SK-N-SH treated with all-trans-retinoic acid at 6 μM for 48 hours (cell line): ENCODE results near the gene NEUROG1.

ENCODE experiments used
- ATAC-seq: fragments of 200-7000 bp; cut with Tn5 transposase; 3 replicates; pipeline ENCODE4 v1.9.1; 2020; ENCODE audit warnings: mild to moderate bottlenecking, moderate library complexity
- BACH2 ChIP-seq: fragments of 250-450 bp; sonication (Bioruptor Pico); IDR thresholded peaks from 2 replicates; pipeline ENCODE4 v1.9.0; 2021; ENCODE audit warnings: mild to moderate bottlenecking, borderline replicate concordance
- CSDC2 ChIP-seq: fragments of 250-450 bp; sonication (Bioruptor Pico); IDR thresholded peaks from 2 replicates; pipeline ENCODE4 v1.5.0; 2020; ENCODE audit warnings: mild to moderate bottlenecking, moderate library complexity
- CSRNP3 ChIP-seq: fragments of 250-450 bp; sonication (Bioruptor Pico); IDR thresholded peaks from 2 replicates; pipeline ENCODE4 v1.5.1; 2021; ENCODE audit warnings: mild to moderate bottlenecking, moderate library complexity
- ESRRG ChIP-seq: fragments of 250-450 bp; sonication (Bioruptor Pico); IDR thresholded peaks from 2 replicates; pipeline ENCODE4 v1.6.1; 2021; ENCODE audit warnings: mild to moderate bottlenecking
- ISL1 ChIP-seq: fragments of 250-450 bp; sonication (Bioruptor Pico); IDR thresholded peaks from 2 replicates; pipeline ENCODE4 v2.1.2; 2022; ENCODE audit warnings: mild to moderate bottlenecking, moderate library complexity
- OSR1 ChIP-seq: fragments of 250-450 bp; sonication (Bioruptor Pico); IDR thresholded peaks from 2 replicates; pipeline ENCODE4 v1.8.0; 2022; ENCODE audit warnings: moderate library complexity, mild to moderate bottlenecking, inconsistent platforms
- PATZ1 ChIP-seq: fragments of 250-450 bp; sonication (Bioruptor Pico); IDR thresholded peaks from 2 replicates; pipeline ENCODE4 v1.8.0; 2020; ENCODE audit warnings: mild to moderate bottlenecking, moderate library complexity, borderline replicate concordance
- PPARA ChIP-seq: fragments of 250-450 bp; sonication (Bioruptor Pico); IDR thresholded peaks from 2 replicates; pipeline ENCODE4 v1.5.0; 2020; ENCODE audit warnings: mild to moderate bottlenecking, borderline replicate concordance
- RARB ChIP-seq: fragments of 250-450 bp; sonication (Bioruptor Pico); IDR thresholded peaks from 2 replicates; pipeline ENCODE4 v1.8.0; 2021; ENCODE audit warnings: mild to moderate bottlenecking, moderate library complexity
- SNAI2 ChIP-seq: fragments of 250-450 bp; sonication (Bioruptor Pico); IDR thresholded peaks from 2 replicates; pipeline ENCODE4 v1.5.0; 2020; ENCODE audit warnings: mild to moderate bottlenecking, moderate library complexity
- TCF4 ChIP-seq: fragments of 250-450 bp; sonication (Bioruptor Pico); IDR thresholded peaks from 2 replicates; pipeline ENCODE4 v1.8.0; 2021; ENCODE audit warnings: mild to moderate bottlenecking, moderate library complexity, borderline replicate concordance
- TOX ChIP-seq: fragments of 250-450 bp; sonication (Bioruptor Pico); IDR thresholded peaks from 2 replicates; pipeline ENCODE4 v1.8.0; 2021; ENCODE audit warnings: mild to moderate bottlenecking, moderate library complexity, borderline replicate concordance
- ZC3H10 ChIP-seq: fragments of 250-450 bp; sonication (Bioruptor Pico); IDR thresholded peaks from 2 replicates; pipeline ENCODE4 v1.5.1; 2021; ENCODE audit warnings: mild to moderate bottlenecking, moderate library complexity
- ZFP3 ChIP-seq: fragments of 250-450 bp; sonication (Bioruptor Pico); IDR thresholded peaks from 2 replicates; pipeline ENCODE4 v1.5.0; 2020; ENCODE audit warnings: mild to moderate bottlenecking, moderate library complexity
- ZFP30 ChIP-seq: fragments of 450-650 bp; formaldehyde crosslinking; IDR thresholded peaks from 2 replicates; pipeline ENCODE4 v1.5.0; 2022; ENCODE audit warnings: mild to moderate bottlenecking, moderate library complexity
- ZNF565 ChIP-seq: fragments of 450-650 bp; formaldehyde crosslinking; conservative IDR thresholded peaks from 2 replicates; pipeline ENCODE4 v1.5.0; 2020; ENCODE audit warnings: low read depth, mild to moderate bottlenecking, moderate library complexity
- ZNF70 ChIP-seq: fragments of 450-650 bp; formaldehyde crosslinking; IDR thresholded peaks from 2 replicates; pipeline ENCODE4 v1.5.0; 2020; ENCODE audit warnings: mild to moderate bottlenecking, moderate library complexity
- ZNF8 ChIP-seq: fragments of 450-650 bp; formaldehyde crosslinking; IDR thresholded peaks from 2 replicates; pipeline ENCODE4 v1.5.0; 2020; ENCODE audit warnings: mild to moderate bottlenecking, moderate library complexity
- TF ChIP-seq, protein P1 (sequence below): fragments of 250-450 bp; sonication (Bioruptor Pico); IDR thresholded peaks from 2 replicates; pipeline ENCODE4 v1.5.1; 2020; ENCODE audit warnings: low read depth, mild to moderate bottlenecking, moderate library complexity
- TF ChIP-seq, protein P2 (sequence below): fragments of 250-450 bp; sonication (Bioruptor Pico); IDR thresholded peaks from 2 replicates; pipeline ENCODE4 v1.8.0; 2021; ENCODE audit warnings: low read depth, mild to moderate bottlenecking, moderate library complexity, borderline replicate concordance
- TF ChIP-seq, protein P3 (sequence below): fragments of 250-450 bp; sonication (Bioruptor Pico); IDR thresholded peaks from 2 replicates; pipeline ENCODE4 v1.5.0; 2020; ENCODE audit warnings: mild to moderate bottlenecking, moderate library complexity

NEUROG1 gene

DNA sequence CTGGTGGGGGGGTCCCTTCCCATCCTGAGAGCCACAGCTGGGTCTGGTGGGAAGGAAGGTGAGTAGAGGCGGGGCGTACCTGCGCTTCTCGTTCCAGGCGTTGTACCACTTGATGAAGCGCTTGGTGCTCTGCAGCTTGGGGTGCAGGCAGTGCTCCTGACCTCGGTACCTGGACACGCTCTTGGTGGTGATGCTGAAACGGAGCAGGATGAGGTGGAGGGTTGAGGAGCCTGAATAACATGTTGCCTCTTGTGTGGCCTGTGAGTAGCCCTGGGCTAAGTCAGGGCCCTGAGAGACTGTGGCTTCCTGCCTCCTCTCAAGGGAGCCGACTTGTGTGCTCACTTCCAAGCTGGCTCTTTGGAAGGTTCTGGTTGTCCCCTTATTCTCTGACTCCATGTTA is 38.7 kb upstream of the NEUROG1 start:
- TF ChIP-seq ISL1 (CRISPR knock-in tag), result no peak
- TF ChIP-seq, protein P1, sequence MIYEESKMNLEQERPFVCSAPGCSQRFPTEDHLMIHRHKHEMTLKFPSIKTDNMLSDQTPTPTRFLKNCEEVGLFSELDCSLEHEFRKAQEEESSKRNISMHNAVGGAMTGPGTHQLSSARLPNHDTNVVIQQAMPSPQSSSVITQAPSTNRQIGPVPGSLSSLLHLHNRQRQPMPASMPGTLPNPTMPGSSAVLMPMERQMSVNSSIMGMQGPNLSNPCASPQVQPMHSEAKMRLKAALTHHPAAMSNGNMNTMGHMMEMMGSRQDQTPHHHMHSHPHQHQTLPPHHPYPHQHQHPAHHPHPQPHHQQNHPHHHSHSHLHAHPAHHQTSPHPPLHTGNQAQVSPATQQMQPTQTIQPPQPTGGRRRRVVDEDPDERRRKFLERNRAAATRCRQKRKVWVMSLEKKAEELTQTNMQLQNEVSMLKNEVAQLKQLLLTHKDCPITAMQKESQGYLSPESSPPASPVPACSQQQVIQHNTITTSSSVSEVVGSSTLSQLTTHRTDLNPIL (CRISPR knock-in tag), result no peak
- no peak for TF ChIP-seq ZNF8
- TF ChIP-seq ZFP30 (CRISPR knock-in tag), result no peak
- no peak for TF ChIP-seq BACH2
- TF ChIP-seq OSR1 (CRISPR knock-in tag), result no peak
- no peak for TF ChIP-seq TCF4 (CRISPR knock-in tag)
- TF ChIP-seq, protein P2, sequence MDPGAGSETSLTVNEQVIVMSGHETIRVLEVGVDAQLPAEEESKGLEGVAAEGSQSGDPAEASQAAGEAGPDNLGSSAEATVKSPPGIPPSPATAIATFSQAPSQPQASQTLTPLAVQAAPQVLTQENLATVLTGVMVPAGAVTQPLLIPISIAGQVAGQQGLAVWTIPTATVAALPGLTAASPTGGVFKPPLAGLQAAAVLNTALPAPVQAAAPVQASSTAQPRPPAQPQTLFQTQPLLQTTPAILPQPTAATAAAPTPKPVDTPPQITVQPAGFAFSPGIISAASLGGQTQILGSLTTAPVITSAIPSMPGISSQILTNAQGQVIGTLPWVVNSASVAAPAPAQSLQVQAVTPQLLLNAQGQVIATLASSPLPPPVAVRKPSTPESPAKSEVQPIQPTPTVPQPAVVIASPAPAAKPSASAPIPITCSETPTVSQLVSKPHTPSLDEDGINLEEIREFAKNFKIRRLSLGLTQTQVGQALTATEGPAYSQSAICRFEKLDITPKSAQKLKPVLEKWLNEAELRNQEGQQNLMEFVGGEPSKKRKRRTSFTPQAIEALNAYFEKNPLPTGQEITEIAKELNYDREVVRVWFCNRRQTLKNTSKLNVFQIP (CRISPR knock-in tag), result no peak
- no peak for TF ChIP-seq PPARA
- TF ChIP-seq TOX (CRISPR knock-in tag), result no peak
- no peak for ATAC-seq

DNA sequence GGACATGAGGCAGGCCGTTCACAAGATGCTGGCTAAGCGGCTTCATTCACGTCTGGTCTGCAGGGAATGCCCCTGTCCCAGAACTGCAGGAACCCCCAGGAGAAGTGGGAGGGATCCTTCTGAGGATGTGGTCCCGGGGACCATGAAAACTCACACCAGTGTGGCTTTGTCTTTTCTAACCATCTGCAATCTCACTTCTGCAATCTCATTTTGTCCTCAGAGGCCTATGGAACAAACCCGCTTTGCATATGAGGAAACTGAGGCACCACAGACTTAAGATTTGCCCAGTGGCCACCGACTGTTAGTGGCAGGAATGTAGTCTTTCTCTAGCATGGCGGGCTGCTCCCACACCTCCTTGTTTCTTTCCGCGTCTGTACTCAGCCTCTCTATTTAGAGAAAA is 36.1 kb upstream of the NEUROG1 start:
- no peak for TF ChIP-seq ESRRG (CRISPR knock-in tag)
- TF ChIP-seq ZC3H10 (CRISPR knock-in tag), result no peak
- TF ChIP-seq, protein P1 (CRISPR knock-in tag), result no peak
- no peak for TF ChIP-seq CSDC2 (CRISPR knock-in tag)
- TF ChIP-seq PPARA, result no peak
- TF ChIP-seq, protein P3, sequence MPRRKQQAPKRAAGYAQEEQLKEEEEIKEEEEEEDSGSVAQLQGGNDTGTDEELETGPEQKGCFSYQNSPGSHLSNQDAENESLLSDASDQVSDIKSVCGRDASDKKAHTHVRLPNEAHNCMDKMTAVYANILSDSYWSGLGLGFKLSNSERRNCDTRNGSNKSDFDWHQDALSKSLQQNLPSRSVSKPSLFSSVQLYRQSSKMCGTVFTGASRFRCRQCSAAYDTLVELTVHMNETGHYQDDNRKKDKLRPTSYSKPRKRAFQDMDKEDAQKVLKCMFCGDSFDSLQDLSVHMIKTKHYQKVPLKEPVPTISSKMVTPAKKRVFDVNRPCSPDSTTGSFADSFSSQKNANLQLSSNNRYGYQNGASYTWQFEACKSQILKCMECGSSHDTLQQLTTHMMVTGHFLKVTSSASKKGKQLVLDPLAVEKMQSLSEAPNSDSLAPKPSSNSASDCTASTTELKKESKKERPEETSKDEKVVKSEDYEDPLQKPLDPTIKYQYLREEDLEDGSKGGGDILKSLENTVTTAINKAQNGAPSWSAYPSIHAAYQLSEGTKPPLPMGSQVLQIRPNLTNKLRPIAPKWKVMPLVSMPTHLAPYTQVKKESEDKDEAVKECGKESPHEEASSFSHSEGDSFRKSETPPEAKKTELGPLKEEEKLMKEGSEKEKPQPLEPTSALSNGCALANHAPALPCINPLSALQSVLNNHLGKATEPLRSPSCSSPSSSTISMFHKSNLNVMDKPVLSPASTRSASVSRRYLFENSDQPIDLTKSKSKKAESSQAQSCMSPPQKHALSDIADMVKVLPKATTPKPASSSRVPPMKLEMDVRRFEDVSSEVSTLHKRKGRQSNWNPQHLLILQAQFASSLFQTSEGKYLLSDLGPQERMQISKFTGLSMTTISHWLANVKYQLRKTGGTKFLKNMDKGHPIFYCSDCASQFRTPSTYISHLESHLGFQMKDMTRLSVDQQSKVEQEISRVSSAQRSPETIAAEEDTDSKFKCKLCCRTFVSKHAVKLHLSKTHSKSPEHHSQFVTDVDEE (CRISPR knock-in tag), result no peak
- no peak for TF ChIP-seq ZNF70 (CRISPR knock-in tag)
- no peak for TF ChIP-seq ZNF8
- TF ChIP-seq TOX (CRISPR knock-in tag), result no peak
- TF ChIP-seq SNAI2 (CRISPR knock-in tag), result no peak
- no peak for TF ChIP-seq ZFP3
- TF ChIP-seq TCF4 (CRISPR knock-in tag), result no peak
- no peak for TF ChIP-seq PATZ1 (CRISPR knock-in tag)
- TF ChIP-seq OSR1 (CRISPR knock-in tag), result no peak
- no peak for TF ChIP-seq BACH2
- TF ChIP-seq ZNF565, result no peak
- no peak for TF ChIP-seq ZFP30 (CRISPR knock-in tag)
- TF ChIP-seq ISL1 (CRISPR knock-in tag), result no peak
- TF ChIP-seq RARB (CRISPR knock-in tag), result no peak
- TF ChIP-seq CSRNP3, result no peak
- no peak for ATAC-seq
